HG03060 (cell line): ENCODE results near the gene SHISAL1.

Experiments used
- ATAC-seq: cut with Tn5 transposase; IDR thresholded peaks from one replicate; pipeline ENCODE4 v1.9.1; 2021; ENCODE audit warnings: low read depth, moderate number of reproducible peaks; ENCODE audit not compliant: unreplicated experiment

SHISAL1 gene

GRCh38 chr22:44281768-44282637, 30.7 kb downstream of the SHISAL1 start:
- ATAC-seq: no peak

- no peak for ATAC-seq
Measured at GRCh38 chr22:44280665-44281188, 32.0 kb downstream of the SHISAL1 start.

- ATAC-seq: no peak
Measured at GRCh38 chr22:44279069-44279360, 33.7 kb downstream of the SHISAL1 start.

- ATAC-seq: no peak
Measured at GRCh38 chr22:44278243-44279068, 34.3 kb downstream of the SHISAL1 start.

GRCh38 chr22:44277386-44278135, 35.2 kb downstream of the SHISAL1 start:
- no peak for ATAC-seq

GRCh38 chr22:44276706-44277356, 35.9 kb downstream of the SHISAL1 start:
- ATAC-seq: no peak

- no peak for ATAC-seq
Measured at GRCh38 chr22:44276041-44276440, 36.7 kb downstream of the SHISAL1 start.

- no peak for ATAC-seq
Measured at GRCh38 chr22:44275631-44275995, 37.1 kb downstream of the SHISAL1 start.

- no peak for ATAC-seq
Measured at GRCh38 chr22:44274918-44275630, 37.7 kb downstream of the SHISAL1 start.

GRCh38 chr22:44273175-44273574, 39.6 kb downstream of the SHISAL1 start:
- no peak for ATAC-seq

GRCh38 chr22:44272401-44272771, 40.4 kb downstream of the SHISAL1 start:
- ATAC-seq: no peak

- ATAC-seq: no peak
Measured at GRCh38 chr22:44271732-44272400, 40.9 kb downstream of the SHISAL1 start.

GRCh38 chr22:44271010-44271500, 41.7 kb downstream of the SHISAL1 start:
- no peak for ATAC-seq

- no peak for ATAC-seq
Measured at GRCh38 chr22:44270556-44270880, 42.2 kb downstream of the SHISAL1 start.

- no peak for ATAC-seq
Measured at GRCh38 chr22:44269757-44270555, 42.8 kb downstream of the SHISAL1 start.

- no peak for ATAC-seq
Measured at GRCh38 chr22:44269117-44269498, 43.6 kb downstream of the SHISAL1 start.

GRCh38 chr22:44268431-44269116, 44.2 kb downstream of the SHISAL1 start:
- no peak for ATAC-seq

- ATAC-seq: no peak
Measured at GRCh38 chr22:44267856-44268255, 44.9 kb downstream of the SHISAL1 start.
